IPS DF 6.9 (cell line): ENCODE results near the gene UBE2F.
"Not testable (repeated sequence)": the region's sequence is repeated elsewhere in the genome, so short reads cannot be mapped to it uniquely, and the experiment has no call there.

Experiments
- DNase-seq: peaks from one replicate; pipeline ENCODE4 v3.0.0-alpha.2; 2013; ENCODE audit warnings: low read depth, low spot score
- H3K27ac ChIP-seq: one replicate; pipeline ENCODE4 v1.5.1; 2013; ENCODE audit warnings: low read length, control low read depth
- H3K27me3 ChIP-seq: 2 replicates; pipeline ENCODE4 v1.6.1; 2013; ENCODE audit warnings: mild to moderate bottlenecking, low read length; ENCODE audit not compliant: control insufficient read depth, insufficient read depth
- H3K36me3 ChIP-seq: 2 replicates; pipeline ENCODE4 v1.6.1; 2013; ENCODE audit warnings: low read length; ENCODE audit not compliant: control insufficient read depth, insufficient read depth
- H3K4me1 ChIP-seq: 2 replicates; pipeline ENCODE4 v1.6.1; 2013; ENCODE audit warnings: low read length; ENCODE audit not compliant: control insufficient read depth, insufficient read depth
- H3K4me3 ChIP-seq: 2 replicates; pipeline ENCODE4 v1.5.1; 2013; ENCODE audit warnings: mild to moderate bottlenecking, low read length
- H3K9me3 ChIP-seq: 2 replicates; pipeline ENCODE4 v1.6.1; 2013; ENCODE audit warnings: low read length, inconsistent platforms; ENCODE audit not compliant: control insufficient read depth, insufficient read depth
- WGBS: extraction: QIAGEN DNeasy Blood & Tissue Kit; methylation state at CpG from one replicate; pipeline ENCODE4 v1.1.7; 2013; ENCODE audit warnings: mixed read lengths, missing lambda C conversion rate; ENCODE audit not compliant: insufficient read length, insufficient coverage; 5-methylcytosine and 5-hydroxymethylcytosine counted together

Gene UBE2F

GRCh38 chr2:238042090-238042489 is 75.3 kb downstream of the UBE2F start:
- no CpG with 5 or more reads among the region's 5 CpGs for WGBS
- no peak for DNase-seq
- 0 out of 2 replicates have a peak, but pooled peaks cover 1% of the 10 kb centered on the region for H3K9me3 ChIP-seq
- no peaks in the 10 kb centered on the region for H3K4me1 ChIP-seq
- H3K36me3 ChIP-seq: 0 out of 2 replicates have a peak, but pooled peaks cover 2% of the 10 kb centered on the region
- no peak overlapping the region for H3K4me3 ChIP-seq
- H3K27me3 ChIP-seq: no peaks in the 10 kb centered on the region
- H3K27ac ChIP-seq: no peak overlapping the region

- no peak overlapping the region for H3K4me3 ChIP-seq
- H3K36me3 ChIP-seq: 0 out of 2 replicates have a peak, but pooled peaks cover 2% of the 10 kb centered on the region
- no peaks in the 10 kb centered on the region for H3K4me1 ChIP-seq
- WGBS: no CpG with 5 or more reads among the region's 6 CpGs
- no peak overlapping the region for H3K27ac ChIP-seq
- no peaks in the 10 kb centered on the region for H3K27me3 ChIP-seq
- H3K9me3 ChIP-seq: 0 out of 2 replicates have a peak, but pooled peaks cover 1% of the 10 kb centered on the region
- DNase-seq: no peak
Measured at GRCh38 chr2:238042849-238043584, 76.2 kb downstream of the UBE2F start.

- H3K27me3 ChIP-seq: no peaks in the 10 kb centered on the region
- H3K36me3 ChIP-seq: 0 out of 2 replicates have a peak, but pooled peaks cover 2% of the 10 kb centered on the region
- no peaks in the 10 kb centered on the region for H3K4me1 ChIP-seq
- DNase-seq: no peak
- H3K4me3 ChIP-seq: no peak overlapping the region
- no CpG with 5 or more reads among the region's 6 CpGs for WGBS
- H3K9me3 ChIP-seq: 0 out of 2 replicates have a peak, but pooled peaks cover 1% of the 10 kb centered on the region
- no peak overlapping the region for H3K27ac ChIP-seq
Measured at GRCh38 chr2:238043851-238044250, 77.0 kb downstream of the UBE2F start.

- Histone ChIP-seq H3K36me3 (no peaks in the 10 kb centered on the region), H3K27ac (no peak overlapping the region)
- DNase-seq: no peak
Measured at GRCh38 chr2:238045575-238045974, 78.8 kb downstream of the UBE2F start.

GRCh38 chr2:238046725-238047270 is 80.0 kb downstream of the UBE2F start:
- Histone ChIP-seq H3K9me3 (0 out of 2 replicates have a peak, but pooled peaks cover 1% of the 10 kb centered on the region), H3K4me1 (no peaks in the 10 kb centered on the region), H3K4me3 (no peak overlapping the region), H3K36me3 (no peaks in the 10 kb centered on the region), H3K27ac (no peak overlapping the region), H3K27me3 (no peaks in the 10 kb centered on the region)
- WGBS: no CpG with 5 or more reads among the region's 2 CpGs
- no peak for DNase-seq

More at GRCh38 chr2:238045575-238045974, 78.8 kb downstream of the UBE2F start:
- Histone ChIP-seq H3K4me1 (no peaks in the 10 kb centered on the region), H3K27me3 (no peaks in the 10 kb centered on the region), H3K9me3 (0 out of 2 replicates have a peak, but pooled peaks cover 1% of the 10 kb centered on the region), H3K4me3 (no peak overlapping the region)

GRCh38 chr2:238053191-238053776 is 86.5 kb downstream of the UBE2F start:
- WGBS: no CpG with 5 or more reads among the region's 2 CpGs
- no peak for DNase-seq
- Histone ChIP-seq H3K27me3 (no peaks in the 10 kb centered on the region), H3K27ac (no peak overlapping the region), H3K36me3 (no peaks in the 10 kb centered on the region), H3K9me3 (no peaks in the 10 kb centered on the region), H3K4me1 (no peaks in the 10 kb centered on the region), H3K4me3 (no peak overlapping the region)

- Histone ChIP-seq H3K4me1 (no peaks in the 10 kb centered on the region; the same call in 1 of the 2 replicates), H3K36me3 (no peaks in the 10 kb centered on the region), H3K27me3 (no peaks in the 10 kb centered on the region), H3K4me3 (no peak overlapping the region), H3K27ac (no peak overlapping the region), H3K9me3 (no peaks in the 10 kb centered on the region)
- no CpG with 5 or more reads among the region's 3 CpGs for WGBS
- DNase-seq: no peak
Measured at GRCh38 chr2:238055841-238056240, 89.0 kb downstream of the UBE2F start.

GRCh38 chr2:238057696-238058575 is 91.1 kb downstream of the UBE2F start:
- H3K4me1 ChIP-seq, H3K27ac ChIP-seq, H3K4me3 ChIP-seq, H3K36me3 ChIP-seq, DNase-seq, H3K9me3 ChIP-seq, H3K27me3 ChIP-seq: not testable (repeated sequence)
- WGBS: no CpG with 5 or more reads among the region's 44 CpGs

GRCh38 chr2:238059505-238059904 is 92.7 kb downstream of the UBE2F start:
- Histone ChIP-seq H3K36me3 (no peaks in the 10 kb centered on the region; the same call in 1 of the 2 replicates), H3K4me1 (no peaks in the 10 kb centered on the region; the same call in 1 of the 2 replicates), H3K27ac (no peak overlapping the region), H3K27me3 (no peaks in the 10 kb centered on the region), H3K9me3 (no peaks in the 10 kb centered on the region), H3K4me3 (no peak overlapping the region)
- WGBS: no CpG with 5 or more reads among the region's 3 CpGs
- no peak for DNase-seq

- no peaks in the 10 kb centered on the region for H3K27me3 ChIP-seq
- H3K4me1 ChIP-seq: no peaks in the 10 kb centered on the region; the same call in 1 of the 2 replicates
- H3K9me3 ChIP-seq: no peaks in the 10 kb centered on the region
- no peak overlapping the region for H3K27ac ChIP-seq
- H3K36me3 ChIP-seq: no peaks in the 10 kb centered on the region; the same call in 1 of the 2 replicates
- peak overlapping the region; percentile 73 for H3K4me3 ChIP-seq
- WGBS: no CpG with 5 or more reads among the region's 18 CpGs
- DNase-seq: no peak
Measured at GRCh38 chr2:238060096-238060541, 93.3 kb downstream of the UBE2F start.
